ENCODE data around the gene UBQLN1.

- TF ChIP-seq CTCF (IDR thresholded peaks at IDR 0.05; ENCODE audit: low read depth, low read length, poor library complexity, severe bottlenecking) (no peak), EZH2phosphoT487 (IDR thresholded peaks at IDR 0.05; ENCODE audit: borderline replicate concordance, low read length) (no peak)
Measured at GRCh38 chr9:83707518-83707767, 315 bp downstream of the UBQLN1 start.
